ENCODE measurements around the gene CCDC12. TPM values are rescaled to one million over a fixed set of nuclear protein-coding genes. Genes with fewer than 3 reads are reported as not detected.

Gene CCDC12
- total and polyA plus RNA-seq, 2 donors (not counting 1 experiment from before 2014, with no cell fraction given), result 84.0 to 97.3 TPM

DNA sequence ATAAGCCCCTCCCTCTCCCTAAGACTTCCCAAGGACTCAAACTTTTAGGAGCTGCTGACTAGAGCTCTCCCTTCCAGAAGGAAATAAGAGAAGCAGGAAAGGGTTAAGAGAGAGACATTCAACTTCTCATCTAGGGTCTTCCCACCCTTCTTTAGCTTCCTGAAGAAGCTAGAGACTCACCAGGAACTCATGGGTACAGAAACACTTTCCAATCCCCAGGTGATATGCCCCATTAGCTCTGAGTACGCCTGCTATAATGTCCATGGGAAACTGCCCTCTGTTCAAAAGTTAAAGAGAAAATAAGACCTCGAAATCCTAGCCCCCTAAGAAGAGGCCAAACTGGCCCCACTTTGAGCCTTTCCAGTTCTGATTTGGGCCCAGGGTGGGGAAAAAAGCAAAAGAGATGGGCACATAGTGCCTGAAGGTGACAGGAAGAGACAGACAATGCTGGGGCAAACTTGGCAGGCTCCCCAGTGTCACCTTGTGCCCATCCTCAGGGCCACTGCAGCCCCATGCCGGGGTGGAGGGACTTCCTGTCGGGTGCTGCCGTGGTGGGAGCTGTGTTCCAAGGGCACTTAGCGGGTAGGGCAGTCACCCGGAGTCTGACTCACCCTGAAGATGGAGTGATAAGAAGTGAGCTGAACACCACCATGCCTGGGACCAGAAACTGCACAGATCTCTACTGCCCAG, 29.5 kb downstream of the CCDC12 start:
- Histone ChIP-seq H3K4me1 (ENCODE audit: control insufficient read depth in 2 of 2, insufficient read depth in 2 of 2, low read length in 2 of 2) (peaks cover 43 to 69% of the 10 kb centered on the region in 2 donors), H4K20me1 (ENCODE audit: control insufficient read depth, insufficient read depth, low read length, poor library complexity, severe bottlenecking) (peaks cover 94% of the 10 kb centered on the region), H3K27ac (ENCODE audit: low read length in 2 of 2) (peak overlapping the region; percentile 13 to 60), H3K79me2 (ENCODE audit: control insufficient read depth, insufficient read depth, low read length) (peaks cover 97% of the 10 kb centered on the region), H3K27me3 (replicated peaks in 1 of 4; ENCODE audit: control extremely low read depth in 1 of 4, control insufficient read depth in 3 of 4, insufficient read depth in 4 of 4, low read length in 3 of 4) (no peaks in the 10 kb centered on the region), H3K4me3 (ENCODE audit: control extremely low read depth in 1 of 5, extremely low read depth in 1 of 5, insufficient read depth in 1 of 5, low read depth in 2 of 5, low read length in 4 of 5) (no peak overlapping the region), H3K4me2 (replicated peaks; ENCODE audit: low read depth, low read length, poor library complexity, severe bottlenecking) (peak overlapping the region; percentile 42), H2AFZ (ENCODE audit: insufficient read depth, low read depth, low read length, poor library complexity, severe bottlenecking) (no peak overlapping the region), H3K9me3 (ENCODE audit: control extremely low read depth in 1 of 3, control insufficient read depth in 2 of 3, insufficient read depth in 1 of 3, low read length in 2 of 3) (no peaks in the 10 kb centered on the region), H3K36me3 (replicated peaks in 1 of 2; ENCODE audit: control extremely low read depth in 1 of 2, control insufficient read depth in 1 of 2, extremely low read depth in 1 of 2, insufficient read depth in 2 of 2, low read length in 1 of 2) (peaks cover 0 to 49% of the 10 kb centered on the region in 2 experiments), H3K9ac (ENCODE audit: low read length) (no peak overlapping the region)
- Mint-ChIP-seq H3K27me3 (no peaks in the 10 kb centered on the region), H3K9me3 (ENCODE audit: insufficient read depth) (no peaks in the 10 kb centered on the region), H3K4me1 (peaks cover 87% of the 10 kb centered on the region), H3K4me3 (no peak overlapping the region), H3K27ac (peak overlapping the region; percentile 67)
- ChIA-PET CTCF (interaction anchor here (1.1 to 1.5 kb wide), 3 partner anchors 13 to 24 kb away, joined by 3 to 4 read pairs (median 4); no protein-coding TSS in a partner anchor), POLR2A (no interaction called here)
- no peak for ATAC-seq (ENCODE audit: low read depth)
- TF ChIP-seq EZH2 (IDR thresholded peaks at IDR 0.05; ENCODE audit: borderline replicate concordance, insufficient read depth, low read depth, low read length, poor library complexity, severe bottlenecking), result no peak
- TF ChIP-seq, protein P1, sequence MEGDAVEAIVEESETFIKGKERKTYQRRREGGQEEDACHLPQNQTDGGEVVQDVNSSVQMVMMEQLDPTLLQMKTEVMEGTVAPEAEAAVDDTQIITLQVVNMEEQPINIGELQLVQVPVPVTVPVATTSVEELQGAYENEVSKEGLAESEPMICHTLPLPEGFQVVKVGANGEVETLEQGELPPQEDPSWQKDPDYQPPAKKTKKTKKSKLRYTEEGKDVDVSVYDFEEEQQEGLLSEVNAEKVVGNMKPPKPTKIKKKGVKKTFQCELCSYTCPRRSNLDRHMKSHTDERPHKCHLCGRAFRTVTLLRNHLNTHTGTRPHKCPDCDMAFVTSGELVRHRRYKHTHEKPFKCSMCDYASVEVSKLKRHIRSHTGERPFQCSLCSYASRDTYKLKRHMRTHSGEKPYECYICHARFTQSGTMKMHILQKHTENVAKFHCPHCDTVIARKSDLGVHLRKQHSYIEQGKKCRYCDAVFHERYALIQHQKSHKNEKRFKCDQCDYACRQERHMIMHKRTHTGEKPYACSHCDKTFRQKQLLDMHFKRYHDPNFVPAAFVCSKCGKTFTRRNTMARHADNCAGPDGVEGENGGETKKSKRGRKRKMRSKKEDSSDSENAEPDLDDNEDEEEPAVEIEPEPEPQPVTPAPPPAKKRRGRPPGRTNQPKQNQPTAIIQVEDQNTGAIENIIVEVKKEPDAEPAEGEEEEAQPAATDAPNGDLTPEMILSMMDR (IDR thresholded peaks at IDR 0.05), result no peak
- intact Hi-C loops (cut with micrococcal nuclease), result no loop called here
- DNase-seq, result no peak
- 32% methylated on average over 4 of the region's 7 CpGs for WGBS (ENCODE audit: insufficient coverage)

- Histone ChIP-seq H3K4me2 (replicated peaks; ENCODE audit: low read depth, low read length, poor library complexity, severe bottlenecking) (no peak overlapping the region), H3K4me3 (ENCODE audit: control extremely low read depth in 1 of 5, extremely low read depth in 1 of 5, insufficient read depth in 1 of 5, low read depth in 2 of 5, low read length in 4 of 5) (no peak overlapping the region), H3K27me3 (replicated peaks in 1 of 4; ENCODE audit: control extremely low read depth in 1 of 4, control insufficient read depth in 3 of 4, insufficient read depth in 4 of 4, low read length in 3 of 4) (no peaks in the 10 kb centered on the region), H2AFZ (ENCODE audit: insufficient read depth, low read depth, low read length, poor library complexity, severe bottlenecking) (no peak overlapping the region), H3K4me1 (ENCODE audit: control insufficient read depth in 2 of 2, insufficient read depth in 2 of 2, low read length in 2 of 2) (peaks cover 40 to 66% of the 10 kb centered on the region in 2 donors), H3K9me3 (ENCODE audit: control extremely low read depth in 1 of 3, control insufficient read depth in 2 of 3, insufficient read depth in 1 of 3, low read length in 2 of 3) (no peaks in the 10 kb centered on the region), H4K20me1 (ENCODE audit: control insufficient read depth, insufficient read depth, low read length, poor library complexity, severe bottlenecking) (peaks cover 97% of the 10 kb centered on the region), H3K27ac (ENCODE audit: low read length in 2 of 2) (peak overlapping the region in 1 of 2 donors; percentile 7), H3K9ac (ENCODE audit: low read length) (no peak overlapping the region), H3K79me2 (ENCODE audit: control insufficient read depth, insufficient read depth, low read length) (peaks cover 100% of the 10 kb centered on the region), H3K36me3 (replicated peaks in 1 of 2; ENCODE audit: control extremely low read depth in 1 of 2, control insufficient read depth in 1 of 2, extremely low read depth in 1 of 2, insufficient read depth in 2 of 2, low read length in 1 of 2) (peaks cover 0 to 50% of the 10 kb centered on the region in 2 experiments)
- 89% methylated on average over 5 of the region's 6 CpGs for WGBS (ENCODE audit: insufficient coverage)
- DNase-seq (no peak), ATAC-seq (ENCODE audit: low read depth) (no peak)
- intact Hi-C loops (cut with micrococcal nuclease), result no loop called here
- Mint-ChIP-seq H3K27me3 (no peaks in the 10 kb centered on the region), H3K4me3 (no peak overlapping the region), H3K4me1 (peaks cover 87% of the 10 kb centered on the region), H3K27ac (peak overlapping the region; percentile 66), H3K9me3 (ENCODE audit: insufficient read depth) (no peaks in the 10 kb centered on the region)
- ChIA-PET CTCF (interaction anchor here (1.1 to 1.5 kb wide), 3 partner anchors 13 to 23 kb away, joined by 3 to 4 read pairs (median 4); no protein-coding TSS in a partner anchor), POLR2A (no interaction called here)
- TF ChIP-seq, protein P1 (IDR thresholded peaks at IDR 0.05), result no peak
- no peak for TF ChIP-seq EZH2 (IDR thresholded peaks at IDR 0.05; ENCODE audit: borderline replicate concordance, insufficient read depth, low read depth, low read length, poor library complexity, severe bottlenecking)
Observed at GRCh38 chr3:46946416-46946815, 30.1 kb downstream of the CCDC12 start.

All from B cell (primary cell).